WTC11 (cell line): ENCODE results near the gene TMEM236. TPM values are rescaled to one million over a fixed set of nuclear protein-coding genes. Genes with fewer than 3 reads are reported as not detected.

Source experiments
- ATAC-seq: fragments of 200-7000 bp; cut with Tn5 transposase; 2 replicates; pipeline ENCODE4 v1.10.0; 2021; ENCODE audit warnings: mild to moderate bottlenecking, moderate library complexity
- CTCF ChIA-PET: fragments of 300-600 bp; sonication (Branson Sonifier 250); formaldehyde crosslinking; loops from one replicate; lab custom pipeline; 2021; ENCODE audit warnings: antibody characterized with exemption; lab: Charles Lee
- POLR2A ChIA-PET: fragments of 350-600 bp; sonication (Branson Sonifier 250); formaldehyde crosslinking; loops from one replicate; lab custom pipeline; 2021; ENCODE audit warnings: antibody characterized with exemption; lab: Charles Lee
- DNase-seq: peaks from one replicate; pipeline ENCODE4 v3.0.0; 2021; ENCODE audit warnings: low spot score
- H3K27ac Mint-ChIP-seq: 2 replicates; pipeline ENCODE4 v1.8.0; 2021; ENCODE audit warnings: mixed read lengths
- H3K27me3 Mint-ChIP-seq: 2 replicates; pipeline ENCODE4 v1.8.0; 2021; ENCODE audit warnings: low read depth, mild to moderate bottlenecking, moderate library complexity, mixed read lengths
- H3K36me3 Mint-ChIP-seq: 2 replicates; pipeline ENCODE4 v1.8.0; 2021; ENCODE audit warnings: mixed read lengths
- H3K4me1 Mint-ChIP-seq: 2 replicates; pipeline ENCODE4 v1.8.0; 2022; ENCODE audit warnings: mixed read lengths
- H3K4me3 Mint-ChIP-seq: 2 replicates; pipeline ENCODE4 v1.8.0; 2021; ENCODE audit warnings: mild to moderate bottlenecking, moderate library complexity, mixed read lengths
- H3K9me3 Mint-ChIP-seq: 2 replicates; pipeline ENCODE4 v1.8.0; 2021; ENCODE audit warnings: mixed read lengths
- ATF1 ChIP-seq: sonication (generic); formaldehyde crosslinking; IDR thresholded peaks from 2 replicates; pipeline ENCODE4 v1.8.1; 2023; ENCODE audit warnings: mild to moderate bottlenecking, moderate library complexity, missing genetic modification reagents
- FOXP1 ChIP-seq: sonication (generic); formaldehyde crosslinking; IDR thresholded peaks from 2 replicates; pipeline ENCODE4 v1.8.0; 2022; ENCODE audit warnings: missing genetic modification reagents, mild to moderate bottlenecking, moderate library complexity, borderline replicate concordance
- GRHL2 ChIP-seq: fragments of 250-450 bp; sonication (Bioruptor Pico); IDR thresholded peaks from 2 replicates; pipeline ENCODE4 v1.8.0; 2022; ENCODE audit warnings: mild to moderate bottlenecking, moderate library complexity; ENCODE audit not compliant: insufficient replicate concordance, severe bottlenecking
- MXD4 ChIP-seq: fragments of 250-450 bp; sonication (Bioruptor Pico); IDR thresholded peaks from 2 replicates; pipeline ENCODE4 v1.8.0; 2021; ENCODE audit warnings: mild to moderate bottlenecking, moderate library complexity, borderline replicate concordance
- PRRX2 ChIP-seq: fragments of 250-450 bp; sonication (Bioruptor Pico); IDR thresholded peaks from 2 replicates; pipeline ENCODE4 v1.8.0; 2021; ENCODE audit warnings: mild to moderate bottlenecking
- RELA ChIP-seq: sonication (generic); formaldehyde crosslinking; IDR thresholded peaks from 2 replicates; pipeline ENCODE4 v1.8.1; 2022; ENCODE audit warnings: missing genetic modification reagents, mild to moderate bottlenecking, borderline replicate concordance
- SP1 ChIP-seq: sonication (generic); formaldehyde crosslinking; conservative IDR thresholded peaks from 2 replicates; pipeline ENCODE4 v1.8.1; 2022; ENCODE audit warnings: missing genetic modification reagents
- TCF7 ChIP-seq: sonication (generic); formaldehyde crosslinking; IDR thresholded peaks from 2 replicates; pipeline ENCODE4 v1.8.0; 2022; ENCODE audit warnings: mild to moderate bottlenecking, low read depth, missing genetic modification reagents, moderate library complexity
- ZNF138 ChIP-seq: sonication (generic); formaldehyde crosslinking; conservative IDR thresholded peaks from 2 replicates; pipeline ENCODE4 v1.8.1; 2022; ENCODE audit warnings: mild to moderate bottlenecking, moderate library complexity, missing genetic modification reagents
- ZNF416 ChIP-seq: fragments of 250-450 bp; sonication (Bioruptor Pico); IDR thresholded peaks from 2 replicates; pipeline ENCODE4 v1.9.0; 2021; ENCODE audit warnings: mild to moderate bottlenecking, inconsistent platforms
- total RNA-seq: library from RNA; stranded (reverse); gene quantifications from 3 replicates; pipeline ENCODE4 v1.2.3, GENCODE V29; 2021
- TF ChIP-seq, protein P1 (sequence below): sonication (generic); formaldehyde crosslinking; IDR thresholded peaks from 2 replicates; pipeline ENCODE4 v1.8.0; 2023; ENCODE audit warnings: mild to moderate bottlenecking, missing genetic modification reagents
- TF ChIP-seq, protein P2 (sequence below): fragments of 250-450 bp; sonication (Bioruptor Pico); conservative IDR thresholded peaks from 2 replicates; pipeline ENCODE4 v1.9.0; 2021; ENCODE audit warnings: mild to moderate bottlenecking
- TF ChIP-seq, protein P3 (sequence below): fragments of 200-600 bp; IDR thresholded peaks from 2 replicates; pipeline ENCODE4 v1.8.0; 2022; ENCODE audit warnings: antibody characterized with exemption
- TF ChIP-seq, protein P4 (sequence below): sonication (generic); formaldehyde crosslinking; IDR thresholded peaks from 2 replicates; pipeline ENCODE4 v1.8.1; 2022; ENCODE audit warnings: mild to moderate bottlenecking, moderate library complexity, missing genetic modification reagents
- TF ChIP-seq, protein P5 (sequence below): sonication (generic); formaldehyde crosslinking; IDR thresholded peaks from 2 replicates; pipeline ENCODE4 v1.8.0; 2022; ENCODE audit warnings: mild to moderate bottlenecking, missing genetic modification reagents
- TF ChIP-seq, protein P6 (sequence below): sonication (generic); formaldehyde crosslinking; IDR thresholded peaks from 2 replicates; pipeline ENCODE4 v1.8.1; 2023; ENCODE audit warnings: mild to moderate bottlenecking, missing genetic modification reagents
- TF ChIP-seq, protein P7 (sequence below): fragments of 250-450 bp; sonication (Bioruptor Pico); IDR thresholded peaks from 2 replicates; pipeline ENCODE4 v1.8.0; 2021; ENCODE audit warnings: mild to moderate bottlenecking
- TF ChIP-seq, protein P8 (sequence below): fragments of 250-450 bp; sonication (Bioruptor Pico); IDR thresholded peaks from 2 replicates; pipeline ENCODE4 v2.1.2; 2022; ENCODE audit warnings: mild to moderate bottlenecking, moderate library complexity

Gene TMEM236
- total RNA-seq, 1 experiment from 2014 or later, result 0.04 TPM

DNA sequence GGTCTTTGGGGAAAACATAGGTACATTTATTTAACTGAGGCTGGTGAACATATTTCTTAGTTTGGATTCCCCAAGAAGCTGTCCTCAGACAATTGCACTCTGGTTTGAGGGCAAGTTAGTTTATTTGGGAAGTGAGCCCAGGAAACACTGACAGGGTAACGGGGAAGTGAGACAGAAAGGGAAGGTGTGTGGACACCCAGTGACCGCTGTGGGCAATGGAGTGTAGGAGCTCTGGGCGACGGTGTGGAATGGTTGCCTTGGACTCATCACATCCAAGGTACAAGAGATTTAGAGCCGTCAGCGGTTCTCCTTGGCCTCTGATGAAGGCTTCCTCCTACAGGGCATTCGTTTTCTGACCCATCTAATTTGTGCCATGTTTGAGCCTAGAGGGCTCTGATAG, 64.2 kb downstream of the TMEM236 start:
- CTCF ChIA-PET, result no interaction called here

More for the DNA sequence above, 64.2 kb downstream of the TMEM236 start:
- Mint-ChIP-seq H3K4me3 (no peak overlapping the region), H3K36me3 (no peaks in the 10 kb centered on the region), H3K27me3 (no peaks in the 10 kb centered on the region), H3K4me1 (no peaks in the 10 kb centered on the region), H3K27ac (no peak overlapping the region), H3K9me3 (no peaks in the 10 kb centered on the region)
- POLR2A ChIA-PET, result no interaction called here
- TF ChIP-seq SP1 (no peak), ATF1 (no peak), ZNF138 (CRISPR knock-in tag) (no peak), TCF7 (no peak), GRHL2 (no peak), RELA (CRISPR knock-in tag) (no peak), MXD4 (CRISPR knock-in tag) (no peak), ZNF416 (CRISPR knock-in tag) (no peak), PRRX2 (CRISPR knock-in tag) (no peak), FOXP1 (no peak)
- TF ChIP-seq, protein P1, sequence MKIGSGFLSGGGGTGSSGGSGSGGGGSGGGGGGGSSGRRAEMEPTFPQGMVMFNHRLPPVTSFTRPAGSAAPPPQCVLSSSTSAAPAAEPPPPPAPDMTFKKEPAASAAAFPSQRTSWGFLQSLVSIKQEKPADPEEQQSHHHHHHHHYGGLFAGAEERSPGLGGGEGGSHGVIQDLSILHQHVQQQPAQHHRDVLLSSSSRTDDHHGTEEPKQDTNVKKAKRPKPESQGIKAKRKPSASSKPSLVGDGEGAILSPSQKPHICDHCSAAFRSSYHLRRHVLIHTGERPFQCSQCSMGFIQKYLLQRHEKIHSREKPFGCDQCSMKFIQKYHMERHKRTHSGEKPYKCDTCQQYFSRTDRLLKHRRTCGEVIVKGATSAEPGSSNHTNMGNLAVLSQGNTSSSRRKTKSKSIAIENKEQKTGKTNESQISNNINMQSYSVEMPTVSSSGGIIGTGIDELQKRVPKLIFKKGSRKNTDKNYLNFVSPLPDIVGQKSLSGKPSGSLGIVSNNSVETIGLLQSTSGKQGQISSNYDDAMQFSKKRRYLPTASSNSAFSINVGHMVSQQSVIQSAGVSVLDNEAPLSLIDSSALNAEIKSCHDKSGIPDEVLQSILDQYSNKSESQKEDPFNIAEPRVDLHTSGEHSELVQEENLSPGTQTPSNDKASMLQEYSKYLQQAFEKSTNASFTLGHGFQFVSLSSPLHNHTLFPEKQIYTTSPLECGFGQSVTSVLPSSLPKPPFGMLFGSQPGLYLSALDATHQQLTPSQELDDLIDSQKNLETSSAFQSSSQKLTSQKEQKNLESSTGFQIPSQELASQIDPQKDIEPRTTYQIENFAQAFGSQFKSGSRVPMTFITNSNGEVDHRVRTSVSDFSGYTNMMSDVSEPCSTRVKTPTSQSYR (CRISPR knock-in tag), result no peak
- TF ChIP-seq, protein P2, sequence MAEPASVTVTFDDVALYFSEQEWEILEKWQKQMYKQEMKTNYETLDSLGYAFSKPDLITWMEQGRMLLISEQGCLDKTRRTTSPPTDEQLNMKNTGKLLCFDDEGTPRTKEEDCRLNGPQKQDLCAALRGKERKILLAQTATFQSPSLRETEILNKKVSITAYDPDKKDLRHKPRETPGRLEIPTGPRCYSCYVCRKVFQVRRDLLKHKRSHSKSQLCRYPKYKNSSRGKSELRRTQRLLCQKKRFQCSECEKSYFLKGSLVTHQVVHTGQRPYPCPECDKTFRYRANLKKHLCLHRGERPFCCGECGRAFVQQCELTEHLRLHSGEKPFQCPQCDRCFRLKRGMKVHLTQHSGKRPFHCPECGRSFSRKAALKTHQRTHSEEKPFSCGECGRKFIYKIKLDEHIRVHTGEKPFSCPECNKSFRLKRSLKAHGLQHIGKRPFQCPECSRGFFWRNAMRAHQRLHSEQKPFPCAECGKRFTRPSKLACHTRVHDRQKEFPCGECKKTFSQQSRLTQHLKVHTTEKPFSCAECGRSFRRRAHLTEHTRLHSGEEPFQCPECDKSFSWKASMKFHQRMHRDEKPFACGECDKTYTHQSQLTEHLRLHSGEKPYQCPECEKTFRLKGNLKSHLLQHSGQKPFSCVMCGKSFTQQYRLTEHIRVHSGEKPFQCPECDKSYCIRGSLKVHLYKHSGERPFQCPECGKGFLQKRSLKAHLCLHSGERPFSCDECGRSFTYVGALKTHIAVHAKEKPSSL (CRISPR knock-in tag), result no peak
- TF ChIP-seq, protein P3, sequence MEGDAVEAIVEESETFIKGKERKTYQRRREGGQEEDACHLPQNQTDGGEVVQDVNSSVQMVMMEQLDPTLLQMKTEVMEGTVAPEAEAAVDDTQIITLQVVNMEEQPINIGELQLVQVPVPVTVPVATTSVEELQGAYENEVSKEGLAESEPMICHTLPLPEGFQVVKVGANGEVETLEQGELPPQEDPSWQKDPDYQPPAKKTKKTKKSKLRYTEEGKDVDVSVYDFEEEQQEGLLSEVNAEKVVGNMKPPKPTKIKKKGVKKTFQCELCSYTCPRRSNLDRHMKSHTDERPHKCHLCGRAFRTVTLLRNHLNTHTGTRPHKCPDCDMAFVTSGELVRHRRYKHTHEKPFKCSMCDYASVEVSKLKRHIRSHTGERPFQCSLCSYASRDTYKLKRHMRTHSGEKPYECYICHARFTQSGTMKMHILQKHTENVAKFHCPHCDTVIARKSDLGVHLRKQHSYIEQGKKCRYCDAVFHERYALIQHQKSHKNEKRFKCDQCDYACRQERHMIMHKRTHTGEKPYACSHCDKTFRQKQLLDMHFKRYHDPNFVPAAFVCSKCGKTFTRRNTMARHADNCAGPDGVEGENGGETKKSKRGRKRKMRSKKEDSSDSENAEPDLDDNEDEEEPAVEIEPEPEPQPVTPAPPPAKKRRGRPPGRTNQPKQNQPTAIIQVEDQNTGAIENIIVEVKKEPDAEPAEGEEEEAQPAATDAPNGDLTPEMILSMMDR, result no peak
- TF ChIP-seq, protein P4, sequence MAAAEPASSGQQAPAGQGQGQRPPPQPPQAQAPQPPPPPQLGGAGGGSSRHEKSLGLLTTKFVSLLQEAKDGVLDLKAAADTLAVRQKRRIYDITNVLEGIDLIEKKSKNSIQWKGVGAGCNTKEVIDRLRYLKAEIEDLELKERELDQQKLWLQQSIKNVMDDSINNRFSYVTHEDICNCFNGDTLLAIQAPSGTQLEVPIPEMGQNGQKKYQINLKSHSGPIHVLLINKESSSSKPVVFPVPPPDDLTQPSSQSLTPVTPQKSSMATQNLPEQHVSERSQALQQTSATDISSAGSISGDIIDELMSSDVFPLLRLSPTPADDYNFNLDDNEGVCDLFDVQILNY (CRISPR knock-in tag), result no peak
- TF ChIP-seq, protein P5, sequence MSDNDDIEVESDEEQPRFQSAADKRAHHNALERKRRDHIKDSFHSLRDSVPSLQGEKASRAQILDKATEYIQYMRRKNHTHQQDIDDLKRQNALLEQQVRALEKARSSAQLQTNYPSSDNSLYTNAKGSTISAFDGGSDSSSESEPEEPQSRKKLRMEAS (CRISPR knock-in tag), result no peak
- TF ChIP-seq, protein P6, sequence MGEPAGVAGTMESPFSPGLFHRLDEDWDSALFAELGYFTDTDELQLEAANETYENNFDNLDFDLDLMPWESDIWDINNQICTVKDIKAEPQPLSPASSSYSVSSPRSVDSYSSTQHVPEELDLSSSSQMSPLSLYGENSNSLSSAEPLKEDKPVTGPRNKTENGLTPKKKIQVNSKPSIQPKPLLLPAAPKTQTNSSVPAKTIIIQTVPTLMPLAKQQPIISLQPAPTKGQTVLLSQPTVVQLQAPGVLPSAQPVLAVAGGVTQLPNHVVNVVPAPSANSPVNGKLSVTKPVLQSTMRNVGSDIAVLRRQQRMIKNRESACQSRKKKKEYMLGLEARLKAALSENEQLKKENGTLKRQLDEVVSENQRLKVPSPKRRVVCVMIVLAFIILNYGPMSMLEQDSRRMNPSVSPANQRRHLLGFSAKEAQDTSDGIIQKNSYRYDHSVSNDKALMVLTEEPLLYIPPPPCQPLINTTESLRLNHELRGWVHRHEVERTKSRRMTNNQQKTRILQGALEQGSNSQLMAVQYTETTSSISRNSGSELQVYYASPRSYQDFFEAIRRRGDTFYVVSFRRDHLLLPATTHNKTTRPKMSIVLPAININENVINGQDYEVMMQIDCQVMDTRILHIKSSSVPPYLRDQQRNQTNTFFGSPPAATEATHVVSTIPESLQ (CRISPR knock-in tag), result no peak
- TF ChIP-seq, protein P7, sequence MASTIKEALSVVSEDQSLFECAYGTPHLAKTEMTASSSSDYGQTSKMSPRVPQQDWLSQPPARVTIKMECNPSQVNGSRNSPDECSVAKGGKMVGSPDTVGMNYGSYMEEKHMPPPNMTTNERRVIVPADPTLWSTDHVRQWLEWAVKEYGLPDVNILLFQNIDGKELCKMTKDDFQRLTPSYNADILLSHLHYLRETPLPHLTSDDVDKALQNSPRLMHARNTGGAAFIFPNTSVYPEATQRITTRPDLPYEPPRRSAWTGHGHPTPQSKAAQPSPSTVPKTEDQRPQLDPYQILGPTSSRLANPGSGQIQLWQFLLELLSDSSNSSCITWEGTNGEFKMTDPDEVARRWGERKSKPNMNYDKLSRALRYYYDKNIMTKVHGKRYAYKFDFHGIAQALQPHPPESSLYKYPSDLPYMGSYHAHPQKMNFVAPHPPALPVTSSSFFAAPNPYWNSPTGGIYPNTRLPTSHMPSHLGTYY (CRISPR knock-in tag), result no peak
- TF ChIP-seq, protein P8, sequence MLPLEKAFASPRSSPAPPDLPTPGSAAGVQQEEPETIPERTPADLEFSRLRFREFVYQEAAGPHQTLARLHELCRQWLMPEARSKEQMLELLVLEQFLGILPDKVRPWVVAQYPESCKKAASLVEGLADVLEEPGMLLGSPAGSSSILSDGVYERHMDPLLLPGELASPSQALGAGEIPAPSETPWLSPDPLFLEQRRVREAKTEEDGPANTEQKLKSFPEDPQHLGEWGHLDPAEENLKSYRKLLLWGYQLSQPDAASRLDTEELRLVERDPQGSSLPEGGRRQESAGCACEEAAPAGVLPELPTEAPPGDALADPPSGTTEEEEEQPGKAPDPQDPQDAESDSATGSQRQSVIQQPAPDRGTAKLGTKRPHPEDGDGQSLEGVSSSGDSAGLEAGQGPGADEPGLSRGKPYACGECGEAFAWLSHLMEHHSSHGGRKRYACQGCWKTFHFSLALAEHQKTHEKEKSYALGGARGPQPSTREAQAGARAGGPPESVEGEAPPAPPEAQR (CRISPR knock-in tag), result no peak
- ATAC-seq (no peak), DNase-seq (no peak)
